HEK293T (cell line): Measurements from ENCODE around the gene CCT3.

ENCODE experiments used
- CTCF ChIA-PET: fragments of 350-600 bp; formaldehyde crosslinking; extraction: SDS; loops from one replicate; lab custom pipeline; 2021; ENCODE audit warnings: antibody characterized with exemption, inconsistent platforms; lab: Yijun Ruan, JAX
- POLR2A ChIA-PET: fragments of 350-600 bp; formaldehyde crosslinking; extraction: SDS; loops from one replicate; lab custom pipeline; 2020; ENCODE audit warnings: antibody characterized with exemption, inconsistent platforms; lab: Yijun Ruan, JAX
- DNase-seq: peaks from one replicate; pipeline ENCODE4 v3.0.0; 2012; ENCODE audit warnings: mixed read lengths; ENCODE audit errors: extremely low spot score
- ARNT ChIP-seq: fragments of 450-650 bp; IDR thresholded peaks from 2 replicates; pipeline ENCODE4 v1.6.1; 2017; ENCODE audit warnings: mild to moderate bottlenecking
- BHLHE40 ChIP-seq: fragments of 450-650 bp; IDR thresholded peaks from 2 replicates; pipeline ENCODE4 v1.6.1; 2016; ENCODE audit warnings: mild to moderate bottlenecking, moderate library complexity, borderline replicate concordance
- CTBP1 ChIP-seq: fragments of 450-650 bp; IDR thresholded peaks from 2 replicates; pipeline ENCODE4 v1.6.1; 2016; ENCODE audit warnings: borderline replicate concordance
- ELF4 ChIP-seq: fragments of 450-650 bp; IDR thresholded peaks from 2 replicates; pipeline ENCODE4 v1.6.1; 2017; ENCODE audit warnings: antibody characterized with exemption
- FOXA1 ChIP-seq: fragments of 450-650 bp; IDR thresholded peaks from 2 replicates; pipeline ENCODE4 v1.6.1; 2016; ENCODE audit warnings: mild to moderate bottlenecking
- FOXK2 ChIP-seq: fragments of 450-650 bp; IDR thresholded peaks from 2 replicates; pipeline ENCODE4 v1.6.1; 2016; ENCODE audit warnings: mild to moderate bottlenecking
- FOXM1 ChIP-seq: fragments of 450-650 bp; IDR thresholded peaks from 2 replicates; pipeline ENCODE4 v1.6.1; 2017; ENCODE audit warnings: mild to moderate bottlenecking, borderline replicate concordance
- HDGF ChIP-seq: fragments of 450-650 bp; IDR thresholded peaks from 2 replicates; pipeline ENCODE4 v1.6.1; 2017; ENCODE audit warnings: antibody characterized with exemption, borderline replicate concordance
- L3MBTL2 ChIP-seq: fragments of 450-650 bp; conservative IDR thresholded peaks from 2 replicates; pipeline ENCODE4 v1.6.1; 2016; ENCODE audit warnings: mild to moderate bottlenecking
- LEF1 ChIP-seq: fragments of 450-650 bp; IDR thresholded peaks from 2 replicates; pipeline ENCODE4 v1.6.1; 2017; ENCODE audit warnings: mild to moderate bottlenecking, borderline replicate concordance
- NFRKB ChIP-seq: fragments of 450-650 bp; IDR thresholded peaks from 2 replicates; pipeline ENCODE4 v1.6.1; 2016; ENCODE audit warnings: mild to moderate bottlenecking, moderate library complexity
- SP1 ChIP-seq: fragments of 450-650 bp; IDR thresholded peaks from 2 replicates; pipeline ENCODE4 v1.6.1; 2017
- SUZ12 ChIP-seq: fragments of 450-650 bp; IDR thresholded peaks from 2 replicates; pipeline ENCODE4 v1.6.1; 2016; ENCODE audit warnings: mild to moderate bottlenecking
- TARDBP ChIP-seq: fragments of 450-650 bp; IDR thresholded peaks from 2 replicates; pipeline ENCODE4 v1.6.1; 2016
- ZNF384 ChIP-seq: fragments of 450-650 bp; IDR thresholded peaks from 2 replicates; pipeline ENCODE4 v1.6.1; 2016
- TF ChIP-seq, protein P1 (sequence below): fragments of 450-650 bp; IDR thresholded peaks from 2 replicates; pipeline ENCODE4 v1.6.1; 2016

Gene CCT3

DNA sequence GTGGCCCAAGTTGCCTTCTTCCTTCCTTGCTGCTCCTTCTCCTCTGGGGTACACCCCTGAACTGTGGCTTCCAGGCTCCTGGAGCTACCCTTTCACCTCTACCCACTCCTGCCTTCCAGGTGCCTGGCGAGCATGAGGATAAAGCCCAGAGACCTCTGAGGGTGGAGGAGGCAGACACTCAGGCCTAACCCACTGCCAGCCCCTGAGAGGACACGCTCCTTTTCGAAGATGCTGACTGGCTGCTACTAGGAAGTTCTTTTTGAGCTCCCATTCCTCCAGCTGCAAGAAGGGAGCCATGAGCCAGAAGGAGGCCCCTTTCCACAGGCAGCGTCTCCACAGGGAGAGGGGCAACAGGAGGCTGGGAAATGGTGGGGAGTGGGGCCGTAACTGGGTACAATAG is 46.6 kb upstream of the CCT3 start:
- ChIA-PET POLR2A (no interaction called here), CTCF (interaction anchor here (1.8 to 3.9 kb wide), 4 partner anchors 11 to 68 kb away, joined by 6 to 125 read pairs (median 12); no protein-coding TSS in a partner anchor)
- no peak for DNase-seq
- TF ChIP-seq SUZ12 (no peak), LEF1 (no peak), FOXK2 (no peak), ELF4 (no peak), SP1 (no peak), NFRKB (no peak), FOXM1 (no peak), TARDBP (no peak), L3MBTL2 (no peak), FOXA1 (no peak), BHLHE40 (no peak), ARNT (no peak), CTBP1 (no peak), ZNF384 (no peak)
- TF ChIP-seq, protein P1, sequence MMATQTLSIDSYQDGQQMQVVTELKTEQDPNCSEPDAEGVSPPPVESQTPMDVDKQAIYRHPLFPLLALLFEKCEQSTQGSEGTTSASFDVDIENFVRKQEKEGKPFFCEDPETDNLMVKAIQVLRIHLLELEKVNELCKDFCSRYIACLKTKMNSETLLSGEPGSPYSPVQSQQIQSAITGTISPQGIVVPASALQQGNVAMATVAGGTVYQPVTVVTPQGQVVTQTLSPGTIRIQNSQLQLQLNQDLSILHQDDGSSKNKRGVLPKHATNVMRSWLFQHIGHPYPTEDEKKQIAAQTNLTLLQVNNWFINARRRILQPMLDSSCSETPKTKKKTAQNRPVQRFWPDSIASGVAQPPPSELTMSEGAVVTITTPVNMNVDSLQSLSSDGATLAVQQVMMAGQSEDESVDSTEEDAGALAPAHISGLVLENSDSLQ, result no peak

- POLR2A ChIA-PET, result no interaction called here
- TF ChIP-seq BHLHE40, result no peak
- no peak for TF ChIP-seq ZNF384
- no peak for TF ChIP-seq SUZ12
- no peak for TF ChIP-seq TARDBP
- TF ChIP-seq ARNT, result no peak
- no peak for TF ChIP-seq SP1
- no peak for TF ChIP-seq CTBP1
- TF ChIP-seq NFRKB, result no peak
- TF ChIP-seq FOXM1, result no peak
- no peak for TF ChIP-seq ELF4
- TF ChIP-seq, protein P1, result no peak
- TF ChIP-seq LEF1, result no peak
- TF ChIP-seq L3MBTL2, result no peak
- TF ChIP-seq FOXK2, result no peak
- no peak for TF ChIP-seq HDGF
- TF ChIP-seq FOXA1, result no peak
Measured at GRCh38 chr1:156384007-156384406, 45.9 kb upstream of the CCT3 start.

DNA sequence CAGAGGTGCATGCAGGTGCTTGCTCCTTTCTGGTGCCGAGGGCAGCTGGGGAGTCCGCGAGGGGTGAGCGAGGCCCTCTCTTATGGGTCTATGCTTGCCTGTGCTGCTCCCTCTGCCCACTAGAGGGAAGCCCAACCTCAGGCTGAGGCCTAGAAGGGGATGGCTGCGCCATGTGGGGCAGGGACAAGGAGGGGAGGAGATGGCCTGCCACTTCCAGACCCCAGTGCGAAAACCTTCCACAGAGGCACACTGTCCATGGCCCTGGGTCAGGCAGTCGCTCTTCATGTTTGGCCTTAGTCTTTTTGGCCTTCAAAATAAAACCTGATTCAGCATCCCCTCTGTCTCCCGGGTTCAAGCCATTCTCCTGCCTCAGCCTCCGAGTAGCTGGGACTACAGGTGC is 44.9 kb upstream of the CCT3 start:
- ChIA-PET CTCF (interaction anchor here (0.6 to 4.2 kb wide), 9 partner anchors 39 to 278 kb away, joined by 3 to 26 read pairs (median 4); no protein-coding TSS in a partner anchor), POLR2A (interaction anchor here (0.6 to 1.4 kb wide), 3 partner anchors 46 to 74 kb away, joined by 3 read pairs; no protein-coding TSS in a partner anchor)
- DNase-seq, result peak; percentile 92
- no peak for TF ChIP-seq FOXA1
- 0 out of 2 replicates have a peak, but pooled peaks have one; percentile 17 for TF ChIP-seq L3MBTL2

More at GRCh38 chr1:156384007-156384406, 45.9 kb upstream of the CCT3 start:
- CTCF ChIA-PET, result interaction anchor here (0.6 to 3.9 kb wide), 3 partner anchors 48 to 62 kb away, joined by 5 to 125 read pairs (median 6); no protein-coding TSS in a partner anchor
- no peak for DNase-seq

GRCh38 chr1:156382561-156382960 is 44.5 kb upstream of the CCT3 start:
- no peak for DNase-seq
- CTCF ChIA-PET, result interaction anchor here (0.7 to 4.2 kb wide), 6 partner anchors 40 to 73 kb away, joined by 3 to 26 read pairs (median 4); no protein-coding TSS in a partner anchor
- POLR2A ChIA-PET, result interaction anchor here (0.6 to 1.4 kb wide), 2 partner anchors 45 to 67 kb away, joined by 3 read pairs; no protein-coding TSS in a partner anchor
- TF ChIP-seq NFRKB (no peak), FOXM1 (no peak), L3MBTL2 (no peak), ARNT (no peak), FOXK2 (no peak), HDGF (no peak), CTBP1 (no peak), FOXA1 (no peak), SP1 (no peak), ZNF384 (no peak), TARDBP (no peak), SUZ12 (no peak), ELF4 (no peak), BHLHE40 (no peak), LEF1 (no peak)
- TF ChIP-seq, protein P1, result no peak

- ChIA-PET POLR2A (no interaction called here), CTCF (interaction anchor here (0.8 to 4.2 kb wide), 3 partner anchors 66 to 78 kb away, joined by 3 to 26 read pairs (median 15); no protein-coding TSS in a partner anchor)
- peak; percentile 47 for DNase-seq
- no peak for TF ChIP-seq L3MBTL2
- TF ChIP-seq ELF4, result no peak
- TF ChIP-seq CTBP1, result no peak
- no peak for TF ChIP-seq SUZ12
- TF ChIP-seq NFRKB, result no peak
- TF ChIP-seq, protein P1, result no peak
- TF ChIP-seq FOXK2, result no peak
- TF ChIP-seq SP1, result no peak
- no peak for TF ChIP-seq FOXA1
- no peak for TF ChIP-seq HDGF
- no peak for TF ChIP-seq BHLHE40
- TF ChIP-seq LEF1, result no peak
- TF ChIP-seq FOXM1, result no peak
- no peak for TF ChIP-seq TARDBP
- TF ChIP-seq ARNT, result no peak
Measured at GRCh38 chr1:156379420-156380165, 41.5 kb upstream of the CCT3 start.
